C4-2B (cell line): ENCODE data around the gene SOBP.

Experiments used
- CTCF ChIP-seq: fragments of 450-650 bp; conservative IDR thresholded peaks from 2 replicates; pipeline ENCODE4 v1.5.1; 2017; ENCODE audit warnings: mild to moderate bottlenecking
- ZFX ChIP-seq: fragments of 450-650 bp; IDR thresholded peaks from 2 replicates; pipeline ENCODE4 v1.6.1; 2017

GRCh38 chr6:107663308-107663707 is 173.4 kb downstream of the SOBP start:
- TF ChIP-seq CTCF (no peak), ZFX (no peak)
